HepG2 (cell line): ENCODE measurements around the gene PRPSAP2. TPM values are rescaled to one million over a fixed set of nuclear protein-coding genes. Genes with fewer than 3 reads are reported as not detected.
A peak's percentile ranks its signal among the peaks of the same experiment; 100 is the strongest.

Experiments
- ATF7 ChIP-seq, 2 experiments: fragments of 450-650 bp in 1 of 2; sonication (generic) in 1 of 2; formaldehyde crosslinking in 1 of 2; IDR thresholded peaks; 2 replicates each; pipeline versions ENCODE4 v1.4.0 to v1.6.1; 2016 to 2020; ENCODE audit warnings: antibody characterized with exemption in 1 of 2, mild to moderate bottlenecking in 1 of 2, missing genetic modification reagents in 1 of 2
- CEBPG ChIP-seq: IDR thresholded peaks from 2 replicates; pipeline ENCODE4 v1.6.1; 2016
- EP300 ChIP-seq, 3 experiments: sonication (generic) in 1 of 3; formaldehyde crosslinking in 1 of 3; IDR thresholded peaks; 2 replicates each; pipeline versions ENCODE4 v1.5.1 to v1.6.1; 2011 to 2020; ENCODE audit warnings: low read depth in 2 of 3, low read length in 2 of 3, borderline replicate concordance in 1 of 3, improper control_type of control experiment in 1 of 3, mild to moderate bottlenecking in 1 of 3, missing genetic modification reagents in 1 of 3, moderate library complexity in 1 of 3
- ETV5 ChIP-seq: IDR thresholded peaks from 2 replicates; pipeline ENCODE4 v1.6.1; 2018; ENCODE audit warnings: missing biosample characterization, missing genetic modification reagents, inconsistent platforms, borderline replicate concordance
- HDAC2 ChIP-seq: sonication (generic); formaldehyde crosslinking; IDR thresholded peaks from 2 replicates; pipeline ENCODE4 v1.4.0; 2020; ENCODE audit warnings: missing genetic modification reagents
- HMG20A ChIP-seq: IDR thresholded peaks from 2 replicates; pipeline ENCODE4 v1.6.1; 2016; ENCODE audit warnings: borderline replicate concordance
- HMG20B ChIP-seq: conservative IDR thresholded peaks from 2 replicates; pipeline ENCODE4 v1.6.1; 2016; ENCODE audit warnings: missing genetic modification reagents, missing compliant biosample characterization
- HNF4G ChIP-seq, 2 experiments: sonication (generic) in 1 of 2; formaldehyde crosslinking in 1 of 2; IDR thresholded peaks; 2 replicates each; pipeline versions ENCODE4 v1.4.0 to v1.6.1; 2011 to 2020; ENCODE audit warnings: borderline replicate concordance in 2 of 2, low read depth in 2 of 2, mild to moderate bottlenecking in 2 of 2, low read length in 1 of 2, missing genetic modification reagents in 1 of 2, moderate library complexity in 1 of 2
- NFIB ChIP-seq: sonication (generic); formaldehyde crosslinking; IDR thresholded peaks from 2 replicates; pipeline ENCODE4 v1.9.0; 2021; ENCODE audit warnings: missing genetic modification reagents, mild to moderate bottlenecking, borderline replicate concordance
- PAXIP1 ChIP-seq: sonication (generic); formaldehyde crosslinking; conservative IDR thresholded peaks from 2 replicates; pipeline ENCODE4 v1.4.0; 2020; ENCODE audit warnings: mild to moderate bottlenecking, missing genetic modification reagents, moderate library complexity
- RFX1 ChIP-seq: fragments of 450-650 bp; IDR thresholded peaks from 2 replicates; pipeline ENCODE4 v1.6.1; 2017
- SP5 ChIP-seq: IDR thresholded peaks from 2 replicates; pipeline ENCODE4 v1.6.1; 2016; ENCODE audit warnings: low read depth, borderline replicate concordance
- ZNF251 ChIP-seq: sonication (generic); formaldehyde crosslinking; IDR thresholded peaks from 2 replicates; pipeline ENCODE4 v1.9.0; 2021; ENCODE audit warnings: mild to moderate bottlenecking, missing genetic modification reagents
- ZNF264 ChIP-seq: sonication (generic); formaldehyde crosslinking; IDR thresholded peaks from 2 replicates; pipeline ENCODE4 v1.4.0; 2020; ENCODE audit warnings: missing genetic modification reagents
- ZNF574 ChIP-seq: sonication (generic); formaldehyde crosslinking; IDR thresholded peaks from 2 replicates; pipeline ENCODE4 v1.4.0; 2020; ENCODE audit warnings: missing genetic modification reagents
- ZNF710 ChIP-seq: sonication (generic); formaldehyde crosslinking; IDR thresholded peaks from 2 replicates; pipeline ENCODE4 v1.5.0; 2020; ENCODE audit warnings: mild to moderate bottlenecking, missing genetic modification reagents, borderline replicate concordance
- ZNF773 ChIP-seq: sonication (generic); formaldehyde crosslinking; IDR thresholded peaks from 2 replicates; pipeline ENCODE4 v1.4.0; 2020; ENCODE audit warnings: missing genetic modification reagents, borderline replicate concordance
- ZNF777 ChIP-seq: sonication (generic); formaldehyde crosslinking; IDR thresholded peaks from 2 replicates; pipeline ENCODE4 v1.4.0; 2020; ENCODE audit warnings: missing genetic modification reagents
- ZNF83 ChIP-seq: sonication (generic); formaldehyde crosslinking; IDR thresholded peaks from 2 replicates; pipeline ENCODE4 v1.4.0; 2020; ENCODE audit warnings: missing genetic modification reagents, mild to moderate bottlenecking, borderline replicate concordance
- polyA plus RNA-seq, 8 experiments: library from polyadenylated mRNA; depleted of rRNA in 3 of 8; stranded (reverse) in 7 of 8; unstranded in 1 of 8; fragments of >200 nt; fragmentation: Illumina TruSeq in 4 of 8; extraction: Trizol in 4 of 8; gene quantifications; 2 replicates each; pipeline versions ENCODE4 v1.2.1 to v1.2.3, GENCODE V29; 2011 to 2016; ENCODE audit warnings: low read depth in 4 of 8, missing spikeins in 1 of 8, mixed read lengths in 1 of 8; ENCODE audit not compliant: insufficient read depth in 1 of 8
- total RNA-seq, 5 experiments: library from RNA; depleted of rRNA; stranded (reverse); fragments of >200 nt; fragmentation: Illumina TruSeq; extraction: Trizol; gene quantifications; 2 replicates each; pipeline ENCODE4 v1.2.3, GENCODE V29; 2016; ENCODE audit warnings: low read depth in 1 of 5

The PRPSAP2 gene
- total and polyA plus RNA-seq, 2 of the 13 experiments (the other 11 are each of a cell fraction or from before 2014, with no cell fraction given), result 34.0 to 58.9 TPM

GRCh38 chr17:18866866-18867813 is 9.2 kb downstream of the PRPSAP2 start (continued):
- peak; percentile 79 for TF ChIP-seq HNF4G (IDR thresholded peaks at IDR 0.05; ENCODE audit: borderline replicate concordance, low read depth, low read length)
- TF ChIP-seq HNF4G (CRISPR knock-in tag; IDR thresholded peaks at IDR 0.05; ENCODE audit: borderline replicate concordance, low read depth), result no peak
- TF ChIP-seq RFX1, result no peak
- 0 out of 2 replicates have a peak, but pooled peaks have one; percentile 24 for TF ChIP-seq ZNF777 (CRISPR knock-in tag)
- TF ChIP-seq ZNF710 (CRISPR knock-in tag), result peak; percentile 87
- TF ChIP-seq ETV5 (CRISPR knock-in tag), result peak; percentile 36; the same call in 1 of the 2 replicates
- no peak for TF ChIP-seq ZNF83
- no peak for TF ChIP-seq ATF7 (IDR thresholded peaks at IDR 0.05)
- TF ChIP-seq ATF7 (CRISPR knock-in tag; IDR thresholded peaks at IDR 0.05), result no peak
- TF ChIP-seq ZNF264 (CRISPR knock-in tag), result no peak
- TF ChIP-seq HMG20A (CRISPR knock-in tag), result peak; percentile 54; the same call in 1 of the 2 replicates
- TF ChIP-seq HDAC2 (CRISPR knock-in tag), result 0 out of 2 replicates have a peak, but pooled peaks have one; percentile 33
- TF ChIP-seq HMG20B (CRISPR knock-in tag), result peak; percentile 58; the same call in 1 of the 2 replicates
- no peak for TF ChIP-seq ZNF251
- peak in 1 of 2 experiments; percentile 64; a peak in 1 of 4 replicates for TF ChIP-seq EP300 (IDR thresholded peaks at IDR 0.05; ENCODE audit: low read depth in 2 of 2, low read length in 2 of 2)
- no peak for TF ChIP-seq EP300 (CRISPR knock-in tag; IDR thresholded peaks at IDR 0.05; ENCODE audit: borderline replicate concordance)
- peak; percentile 81 for TF ChIP-seq PAXIP1 (CRISPR knock-in tag)
- TF ChIP-seq NFIB (CRISPR knock-in tag), result no peak
- TF ChIP-seq SP5 (CRISPR knock-in tag), result peak; percentile 67; the same call in 1 of the 2 replicates
- TF ChIP-seq ZNF574 (CRISPR knock-in tag), result no peak
- no peak for TF ChIP-seq ZNF773 (CRISPR knock-in tag)
- peak; percentile 14; the same call in 1 of the 2 replicates for TF ChIP-seq CEBPG
